Stimulated activated CD4-positive, alpha-beta T cell treated with anti-CD3 and anti-CD28 coated beads, TNF-alpha, amount 100 ng/mL, for 1 hour (primary cell): Measurements from ENCODE around the gene ZNF330.
"Not testable (repeated sequence)": the region's sequence is repeated elsewhere in the genome, so short reads cannot be mapped to it uniquely, and the experiment has no call there.

ENCODE experiments used
- DNase-seq, 3 donors: peaks; one replicate each; pipeline ENCODE4 v3.0.0-alpha.2; 2020; ENCODE audit warnings: low read depth in 3 of 3, low spot score in 1 of 3

Gene ZNF330

DNA sequence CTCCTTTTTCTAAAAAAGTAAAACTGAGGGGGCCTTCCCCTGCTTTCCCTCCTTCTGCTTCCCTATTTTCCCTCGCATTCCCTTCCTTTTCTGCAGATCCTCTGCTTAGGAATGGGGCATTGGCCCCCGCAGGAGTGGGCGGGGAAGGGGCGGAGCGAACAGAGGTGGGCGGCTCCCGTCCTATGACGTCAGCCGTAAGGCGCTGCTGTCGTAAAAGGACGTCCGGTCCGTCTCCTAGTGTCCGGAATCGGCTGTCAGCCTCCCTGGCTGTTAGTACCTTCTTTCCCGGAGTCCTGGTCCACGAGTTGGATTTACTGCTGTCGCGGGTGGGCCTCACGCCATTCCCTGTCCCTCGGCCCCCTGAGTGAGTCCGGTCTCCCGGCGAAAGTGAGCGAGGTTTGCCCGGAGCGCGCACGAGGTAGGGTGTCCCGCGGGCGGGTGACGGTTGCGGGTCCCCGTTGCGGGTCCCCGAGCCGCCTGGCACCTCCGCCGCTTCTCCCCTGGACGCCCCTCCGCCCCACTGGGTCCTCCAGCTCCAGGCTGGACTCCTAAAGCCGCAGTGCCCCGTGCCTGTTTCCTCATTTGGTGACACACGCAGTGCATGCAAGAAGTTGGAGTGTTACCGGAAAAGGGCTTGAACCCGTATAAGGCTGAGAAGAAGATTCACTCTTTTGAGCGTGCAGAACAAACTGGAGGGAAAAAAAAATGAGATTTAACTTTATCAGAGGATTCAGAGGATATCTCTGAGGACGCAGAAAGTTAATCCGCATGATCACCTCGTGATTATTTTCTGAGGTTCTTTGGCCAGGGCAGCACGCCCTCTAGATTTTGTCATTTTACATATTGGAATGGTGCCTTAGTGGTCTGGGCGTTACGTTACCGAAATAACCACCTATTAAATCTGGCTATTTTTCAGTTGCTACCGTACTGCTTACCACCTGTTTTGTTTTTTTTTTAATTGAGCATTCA lies at the start of gene ZNF330:
Gene ZNF330 (plus strand): TSS at position 205 of the 969 bp plus-strand sequence. CDS start 1,477 bp downstream, outside the sequence.
- DNase-seq = peak; percentile 72 to 95 (median 80)

GRCh38 chr4:141174457-141174856 lies 46.2 kb upstream of the ZNF330 start:
- no peak for DNase-seq

- DNase-seq = no peak
Observed at GRCh38 chr4:141177171-141177570, 43.5 kb upstream of the ZNF330 start.

- no peak for DNase-seq
Observed at GRCh38 chr4:141179474-141180373, 41.0 kb upstream of the ZNF330 start.

DNA sequence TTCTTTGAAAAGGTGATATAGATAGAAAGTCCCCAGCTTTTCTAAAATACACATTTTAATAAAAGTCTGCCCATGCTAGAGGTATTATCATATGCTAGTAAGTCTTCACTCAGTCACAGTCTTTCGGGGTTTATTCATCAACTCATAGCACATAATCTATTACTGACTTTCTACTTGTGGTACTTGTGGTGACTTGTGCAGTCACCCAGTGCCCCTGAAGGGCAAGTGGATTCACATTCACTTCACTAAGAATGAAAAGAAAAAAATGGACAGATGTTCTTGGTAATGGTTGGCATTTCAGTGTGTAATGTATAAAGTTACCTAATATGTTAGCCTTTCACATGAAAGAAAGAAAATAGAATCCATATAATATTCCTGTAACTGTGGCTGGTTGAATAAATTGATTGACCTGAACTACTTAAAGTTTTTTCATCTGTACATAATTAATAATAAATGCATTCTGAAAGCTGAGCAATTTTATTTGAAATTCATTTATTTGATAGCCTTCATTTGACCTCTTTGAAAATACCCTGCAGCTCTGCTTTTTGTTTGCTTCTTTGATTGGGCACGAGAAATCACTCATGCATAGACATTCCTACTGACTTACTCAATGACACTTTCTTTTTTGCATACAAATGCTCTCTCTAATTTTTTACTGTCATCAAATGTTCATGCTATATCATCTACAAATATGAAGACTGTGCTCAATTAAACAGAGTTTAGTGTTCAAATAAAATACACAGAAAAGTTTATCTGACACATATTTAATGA lies 39.5 kb upstream of the ZNF330 start:
- DNase-seq = no peak

- not testable (repeated sequence) for DNase-seq
Observed at GRCh38 chr4:141183491-141183890, 37.2 kb upstream of the ZNF330 start.

DNA sequence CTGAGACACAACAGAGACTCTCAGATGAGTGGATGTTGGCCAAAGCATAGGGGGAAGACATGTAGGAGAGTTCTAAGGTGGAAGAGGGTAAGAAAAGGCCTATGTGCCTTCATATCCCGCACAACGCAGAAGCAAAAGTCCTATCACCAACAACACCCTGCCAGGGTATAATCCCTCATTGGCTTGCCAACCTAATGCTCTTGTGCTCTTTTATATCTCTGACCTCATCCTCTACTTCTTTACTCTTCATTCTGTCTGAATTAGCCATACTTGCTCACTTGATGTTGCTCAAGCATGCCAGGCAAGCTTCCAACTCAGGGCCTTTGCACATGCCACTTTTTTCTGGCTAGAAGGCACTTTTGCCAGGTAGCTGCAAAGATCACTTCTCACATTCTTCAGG lies 28.1 kb upstream of the ZNF330 start:
- no peak for DNase-seq

- no peak for DNase-seq
Observed at GRCh38 chr4:141193516-141194034, 27.1 kb upstream of the ZNF330 start.

- DNase-seq = no peak
Observed at GRCh38 chr4:141195095-141195707, 25.5 kb upstream of the ZNF330 start.

- DNase-seq = no peak
Observed at GRCh38 chr4:141196227-141196933, 24.3 kb upstream of the ZNF330 start.

- no peak for DNase-seq
Observed at GRCh38 chr4:141207961-141208360, 12.7 kb upstream of the ZNF330 start.

- no peak for DNase-seq
Observed at GRCh38 chr4:141210168-141210567, 10.5 kb upstream of the ZNF330 start.

GRCh38 chr4:141213550-141213991 lies 7.1 kb upstream of the ZNF330 start:
- no peak for DNase-seq

DNA sequence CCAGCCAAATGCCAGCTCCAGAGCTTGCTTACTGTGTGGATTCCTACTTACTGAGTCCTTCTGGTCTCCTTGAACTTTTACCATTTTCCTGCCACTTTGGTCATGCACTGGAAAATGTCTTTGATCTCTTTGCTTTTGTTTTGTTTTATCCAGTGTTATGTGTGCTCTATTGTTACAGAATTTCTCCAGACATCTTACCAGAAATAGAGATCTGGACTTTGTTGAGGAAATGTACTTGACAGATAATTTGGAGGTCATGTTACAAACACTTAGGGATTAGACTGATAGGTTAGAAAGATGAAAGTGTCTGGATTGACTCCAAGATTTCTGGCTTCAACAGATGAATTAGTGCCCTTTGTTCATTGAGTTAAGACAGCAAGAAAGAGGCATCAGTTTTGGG lies 5.7 kb upstream of the ZNF330 start:
- DNase-seq = no peak

DNA sequence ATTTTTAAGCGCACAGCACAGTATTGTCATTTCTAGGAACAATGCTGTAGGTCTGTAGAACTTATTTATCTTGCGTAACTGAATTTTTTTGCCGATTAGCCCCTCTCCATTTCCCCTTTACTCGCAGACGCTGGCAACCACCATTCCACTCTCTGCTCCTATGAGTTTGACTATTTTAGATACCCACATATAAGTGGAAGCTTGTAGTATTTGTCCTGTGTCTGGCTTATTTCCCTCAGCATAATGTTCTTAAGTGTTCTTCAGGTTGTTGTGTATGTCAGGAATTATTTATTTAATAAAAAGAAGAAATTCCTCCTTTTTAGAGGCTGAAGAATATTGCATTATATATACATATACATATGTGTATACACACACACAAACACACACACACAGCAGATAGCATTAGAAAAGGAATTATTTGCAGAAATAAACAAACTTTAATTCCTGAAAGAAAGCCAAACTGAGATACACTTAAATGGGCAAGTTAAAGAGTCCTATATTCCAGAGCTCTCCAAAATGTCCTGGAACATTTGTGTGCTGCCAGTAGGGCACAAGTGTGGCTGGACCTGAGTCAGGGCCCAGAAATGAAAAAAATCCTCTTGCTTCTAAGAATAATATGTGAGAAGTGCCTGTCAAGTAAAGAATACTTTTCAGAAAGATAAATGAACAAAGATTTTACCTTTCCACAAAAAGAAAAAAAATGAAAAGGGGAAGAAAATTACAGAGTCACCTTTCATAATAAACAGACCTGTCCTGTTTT lies 4.5 kb upstream of the ZNF330 start:
- DNase-seq = no peak

- no peak for DNase-seq
Observed at GRCh38 chr4:141220271-141220670, 424 bp upstream of the ZNF330 start.

GRCh38 chr4:141223418-141223817 lies 2.7 kb downstream of the ZNF330 start:
- DNase-seq = no peak

GRCh38 chr4:141227280-141227679 lies 6.6 kb downstream of the ZNF330 start:
- not testable (repeated sequence) for DNase-seq
